SU-DHL-6 (cell line): Measurements from ENCODE around the gene SRI.

Source experiments
- H2AFZ ChIP-seq: fragments of 200-600 bp; sonication (generic); 2 replicates; pipeline ENCODE4 v1.6.1; 2014; ENCODE audit warnings: low read depth, mild to moderate bottlenecking, moderate library complexity, mixed read lengths, antibody characterized with exemption, low read length; ENCODE audit not compliant: severe bottlenecking
- H3F3A ChIP-seq: fragments of 200-600 bp; shearing (Covaris generic); 2 replicates; pipeline ENCODE4 v1.6.0; 2016; ENCODE audit warnings: antibody characterized with exemption, mild to moderate bottlenecking; ENCODE audit not compliant: insufficient read depth
- H3K27ac ChIP-seq: fragments of 200-600 bp; sonication (generic); 2 replicates; pipeline ENCODE4 v1.5.1; 2016; ENCODE audit warnings: low read depth, mild to moderate bottlenecking, low read length, moderate library complexity, mixed read lengths
- H3K27me3 ChIP-seq: fragments of 200-600 bp; sonication (generic), shearing (Covaris generic); 2 replicates; pipeline ENCODE4 v1.6.0; 2014; ENCODE audit warnings: mild to moderate bottlenecking, low read length
- H3K36me3 ChIP-seq: fragments of 200-600 bp; sonication (generic); 2 replicates; pipeline ENCODE4 v1.6.1; 2014; ENCODE audit warnings: mild to moderate bottlenecking, low read length, mixed read lengths
- H3K4me2 ChIP-seq: fragments of 300-600, 200-600 bp; shearing (Covaris generic), sonication (generic); 2 replicates; pipeline ENCODE4 v1.6.0; 2014; ENCODE audit warnings: low read length, low read depth, mild to moderate bottlenecking; ENCODE audit not compliant: poor library complexity, severe bottlenecking
- H3K4me3 ChIP-seq: fragments of 200-600 bp; sonication (generic); 2 replicates; pipeline ENCODE4 v1.5.1; 2014; ENCODE audit warnings: antibody characterized with exemption, low read length, mild to moderate bottlenecking, mixed read lengths; ENCODE audit not compliant: insufficient read depth, poor library complexity, severe bottlenecking
- H3K79me2 ChIP-seq: fragments of 200-600 bp; sonication (generic); 2 replicates; pipeline ENCODE4 v1.6.1; 2014; ENCODE audit warnings: mild to moderate bottlenecking, low read length, moderate library complexity; ENCODE audit not compliant: insufficient read depth
- H3K9ac ChIP-seq: fragments of 200-600 bp; sonication (generic); 2 replicates; pipeline ENCODE4 v1.7.0; 2014; ENCODE audit warnings: mild to moderate bottlenecking, low read length
- H3K9me2 ChIP-seq: fragments of 200-600 bp; sonication (generic); replicated peaks from 2 replicates; pipeline ENCODE4 v1.6.1; 2014; ENCODE audit warnings: low read length; ENCODE audit not compliant: insufficient read depth
- H3K9me3 ChIP-seq: fragments of 200-600 bp; sonication (generic); 2 replicates; pipeline ENCODE4 v1.6.1; 2014; ENCODE audit warnings: low read length, mixed read lengths; ENCODE audit not compliant: insufficient read depth
- H4K20me1 ChIP-seq: fragments of 200-600 bp; sonication (generic); 2 replicates; pipeline ENCODE4 v1.6.1; 2014; ENCODE audit warnings: low read depth, mild to moderate bottlenecking, antibody characterized with exemption, low read length, moderate library complexity, mixed read lengths
- CTCF ChIP-seq: fragments of 200-600 bp; sonication (generic); IDR thresholded peaks from one replicate; pipeline ENCODE4 v1.5.1; 2017; ENCODE audit warnings: antibody characterized with exemption, mild to moderate bottlenecking, low read length, moderate library complexity; ENCODE audit not compliant: insufficient read depth, poor library complexity, severe bottlenecking
- EZH2phosphoT487 ChIP-seq: fragments of 200-600 bp; sonication (generic), shearing (Covaris generic); conservative IDR thresholded peaks from 2 replicates; pipeline ENCODE4 v1.6.1; 2018; ENCODE audit warnings: mild to moderate bottlenecking, antibody characterized with exemption, low read length, moderate library complexity, mixed read lengths

Gene SRI

DNA sequence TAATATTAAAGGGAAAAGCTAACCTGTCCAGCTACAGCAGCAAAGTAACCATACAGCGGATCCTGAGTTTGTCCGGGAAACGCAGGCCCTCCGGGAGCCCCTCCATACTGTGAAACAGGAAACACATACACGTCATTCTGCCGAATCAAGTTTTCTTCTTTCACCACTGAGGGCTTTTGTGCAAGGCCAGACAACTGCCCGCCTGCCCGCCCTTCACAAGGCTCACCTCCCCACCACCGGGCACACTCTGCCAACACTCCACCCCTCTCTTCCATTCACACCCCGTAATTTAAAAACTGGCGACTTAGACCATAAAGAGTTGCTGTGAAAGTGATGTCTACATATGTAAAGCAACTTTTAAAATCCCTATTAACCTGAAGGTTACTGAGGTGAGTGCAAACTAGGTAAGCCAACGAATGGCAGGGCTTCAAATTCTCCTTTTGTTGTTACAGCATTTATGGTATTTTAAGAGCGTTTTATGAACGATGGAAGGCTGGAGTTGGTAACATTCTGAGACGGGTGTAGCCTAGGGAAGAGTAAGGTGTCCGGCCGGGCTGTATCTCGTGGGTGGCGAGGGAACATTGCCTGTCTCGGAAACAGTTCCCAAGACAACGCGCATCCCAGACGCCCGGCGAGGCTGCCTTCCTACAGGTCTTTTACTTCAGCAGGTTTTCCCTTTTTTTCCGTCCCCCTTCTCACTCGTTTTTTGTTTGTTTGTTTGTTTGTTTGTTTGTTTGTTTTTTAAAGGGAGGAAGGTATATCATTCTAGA is 817 bp downstream of the SRI start:
- peaks cover 22% of the 10 kb centered on the region for H3K36me3 ChIP-seq
- H3K4me2 ChIP-seq, result peak overlapping the region; percentile 92
- no peaks in the 10 kb centered on the region for H3K9me3 ChIP-seq
- TF ChIP-seq EZH2phosphoT487, result no peak
- TF ChIP-seq CTCF, result no peak
- H3K79me2 ChIP-seq, result peaks cover 48% of the 10 kb centered on the region
- peak overlapping the region; percentile 84 for H3K27ac ChIP-seq
- H3K4me3 ChIP-seq, result peak overlapping the region; percentile 69
- no peaks in the 10 kb centered on the region; the same call in 1 of the 2 replicates for H4K20me1 ChIP-seq
- H3K9ac ChIP-seq, result peak overlapping the region; percentile 66
- peak overlapping the region; percentile 89 for H2AFZ ChIP-seq
- H3K27me3 ChIP-seq, result no peaks in the 10 kb centered on the region
- H3K9me2 ChIP-seq, result no peaks in the 10 kb centered on the region
- H3F3A ChIP-seq, result peaks cover 17% of the 10 kb centered on the region

DNA sequence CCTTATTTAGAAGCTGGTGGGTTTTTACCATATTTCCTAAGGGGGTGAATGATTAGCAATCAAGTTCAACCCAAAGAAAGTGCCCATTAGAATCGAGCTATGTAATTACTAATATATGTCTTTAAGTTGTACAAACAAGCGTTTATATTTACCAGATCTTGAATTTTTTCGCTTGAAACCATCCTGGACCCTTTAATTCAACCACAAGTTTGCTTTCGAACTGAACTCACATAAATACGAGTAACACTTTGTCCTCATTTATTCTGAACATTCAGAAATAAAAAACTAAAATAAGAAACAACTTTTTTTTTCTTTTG is 1.5 kb downstream of the SRI start:
- Histone ChIP-seq H3K27ac (peak overlapping the region; percentile 84), H3K79me2 (peaks cover 54% of the 10 kb centered on the region), H3K9me3 (no peaks in the 10 kb centered on the region), H3K27me3 (no peaks in the 10 kb centered on the region), H3K9me2 (no peaks in the 10 kb centered on the region), H3K4me3 (peak overlapping the region; percentile 69), H3F3A (peaks cover 17% of the 10 kb centered on the region), H4K20me1 (no peaks in the 10 kb centered on the region; the same call in 1 of the 2 replicates), H3K9ac (peak overlapping the region; percentile 66), H2AFZ (peak overlapping the region; percentile 89), H3K36me3 (peaks cover 28% of the 10 kb centered on the region), H3K4me2 (peak overlapping the region; percentile 92)
- TF ChIP-seq CTCF (no peak), EZH2phosphoT487 (no peak)

DNA sequence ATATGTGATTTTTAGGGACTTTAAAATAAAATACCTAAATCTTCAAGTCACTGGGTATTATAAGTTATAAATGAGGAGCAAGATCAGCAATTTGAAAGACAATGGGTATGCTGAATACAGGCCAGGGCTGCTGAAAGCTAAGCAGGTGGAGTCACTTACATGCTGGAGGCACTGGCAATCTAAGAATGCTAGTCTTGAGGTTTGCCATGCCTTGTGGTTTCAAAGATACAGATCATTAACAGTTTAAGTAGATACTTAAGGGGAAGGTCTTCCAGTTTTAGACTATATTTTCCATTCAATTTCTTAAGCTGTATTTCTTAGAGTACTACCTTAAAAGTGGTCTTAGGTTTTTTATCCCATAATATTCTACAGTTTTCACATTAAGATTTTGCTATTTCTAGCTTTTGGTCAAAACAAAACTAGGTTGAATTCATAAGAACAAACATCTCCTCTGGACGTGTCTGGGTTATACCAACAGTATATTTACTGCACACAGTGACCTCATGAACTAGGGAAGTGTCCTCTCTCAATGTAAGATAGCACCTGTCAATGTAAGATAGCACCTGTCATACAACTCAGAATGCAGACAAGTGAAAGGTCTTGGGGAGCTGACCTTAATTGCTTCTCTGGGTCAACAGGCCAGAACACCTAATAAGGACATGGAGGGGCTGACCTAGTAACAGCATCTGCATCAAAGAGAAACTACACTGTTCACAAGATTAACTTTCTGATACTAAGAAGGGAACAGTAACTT is 2.0 kb downstream of the SRI start:
- Histone ChIP-seq H3K27ac (peak overlapping the region; percentile 84), H3K9me3 (no peaks in the 10 kb centered on the region), H3K9me2 (no peaks in the 10 kb centered on the region), H4K20me1 (no peaks in the 10 kb centered on the region; the same call in 1 of the 2 replicates), H3F3A (peaks cover 17% of the 10 kb centered on the region), H3K4me2 (peak overlapping the region; percentile 92), H3K79me2 (peaks cover 58% of the 10 kb centered on the region), H3K27me3 (no peaks in the 10 kb centered on the region), H3K36me3 (peaks cover 33% of the 10 kb centered on the region), H3K4me3 (peak overlapping the region; percentile 69), H2AFZ (no peak overlapping the region), H3K9ac (peak overlapping the region; percentile 66)
- TF ChIP-seq CTCF (no peak), EZH2phosphoT487 (no peak)
